OCI-LY1 (cell line): ENCODE measurements around the gene WDR6.
A peak's percentile ranks its signal among the peaks of the same experiment; 100 is the strongest.

Experiments
- H2AFZ ChIP-seq: fragments of 200-600 bp; sonication (generic), shearing (Covaris generic); 2 replicates; pipeline ENCODE4 v1.6.0; 2014; ENCODE audit warnings: antibody characterized with exemption, mild to moderate bottlenecking, low read length
- H3F3A ChIP-seq: fragments of 200-600 bp; sonication (generic), shearing (Covaris generic); 2 replicates; pipeline ENCODE4 v1.6.0; 2014; ENCODE audit warnings: mild to moderate bottlenecking, antibody characterized with exemption, low read length, moderate library complexity; ENCODE audit not compliant: insufficient read depth
- H3K27ac ChIP-seq: fragments of 200-600 bp; sonication (generic); 2 replicates; pipeline ENCODE4 v1.5.1; 2014; ENCODE audit warnings: low read length, mixed run types, mild to moderate bottlenecking, low read depth; ENCODE audit not compliant: poor library complexity, severe bottlenecking
- H3K27me3 ChIP-seq: fragments of 200-600 bp; sonication (generic); 2 replicates; pipeline ENCODE4 v1.6.0; 2014; ENCODE audit warnings: antibody characterized with exemption, mild to moderate bottlenecking, low read length, moderate library complexity; ENCODE audit not compliant: insufficient read depth
- H3K36me3 ChIP-seq: fragments of 200-600 bp; sonication (generic); 2 replicates; pipeline ENCODE4 v1.6.1; 2014; ENCODE audit warnings: mild to moderate bottlenecking, antibody characterized with exemption, low read length, moderate library complexity, mixed read lengths; ENCODE audit not compliant: insufficient read depth
- H3K4me1 ChIP-seq: fragments of 200-600 bp; sonication (generic); 2 replicates; pipeline ENCODE4 v1.5.1; 2014; ENCODE audit warnings: mild to moderate bottlenecking, low read length, moderate library complexity; ENCODE audit not compliant: insufficient read depth, severe bottlenecking
- H3K4me2 ChIP-seq: fragments of 200-600 bp; sonication (generic), shearing (Covaris generic); 2 replicates; pipeline ENCODE4 v1.6.1; 2014; ENCODE audit warnings: low read length
- H3K4me3 ChIP-seq: fragments of 200-600 bp; sonication (generic); 2 replicates; pipeline ENCODE4 v1.5.1; 2014; ENCODE audit warnings: low read length, low read depth, mild to moderate bottlenecking, mixed read lengths; ENCODE audit not compliant: poor library complexity, severe bottlenecking
- H3K79me2 ChIP-seq: fragments of 200-600 bp; shearing (Covaris generic); 2 replicates; pipeline ENCODE4 v1.6.1; 2016; ENCODE audit warnings: mixed run types, low read length, mixed read lengths; ENCODE audit not compliant: insufficient read depth
- H3K9ac ChIP-seq: fragments of 200-600 bp; sonication (generic), shearing (Covaris generic); 2 replicates; pipeline ENCODE4 v1.6.1; 2014; ENCODE audit warnings: mild to moderate bottlenecking, low read length, mixed read lengths
- H3K9me2 ChIP-seq: fragments of 200-600 bp; sonication (generic), shearing (Covaris generic); 2 replicates; pipeline ENCODE4 v1.6.1; 2014; ENCODE audit warnings: low read depth, mild to moderate bottlenecking, low read length, mixed read lengths
- H3K9me3 ChIP-seq: fragments of 200-600 bp; shearing (Covaris generic); 2 replicates; pipeline ENCODE4 v1.6.1; 2014; ENCODE audit warnings: low read length, mixed read lengths
- H4K20me1 ChIP-seq: fragments of 200-600 bp; sonication (generic), shearing (Covaris generic); 2 replicates; pipeline ENCODE4 v1.6.0; 2016; ENCODE audit warnings: mild to moderate bottlenecking, low read length; ENCODE audit not compliant: insufficient read depth
- EZH2 ChIP-seq: fragments of 200-600 bp; sonication (generic), shearing (Covaris generic); IDR thresholded peaks from 2 replicates; pipeline ENCODE4 v1.8.0; 2017; ENCODE audit warnings: borderline replicate concordance, mixed run types, mild to moderate bottlenecking, antibody characterized with exemption, low read length, moderate library complexity, mixed read lengths
- TF ChIP-seq, protein P1 (sequence below): fragments of 200-600 bp; sonication (generic), shearing (Covaris generic); IDR thresholded peaks from 2 replicates; pipeline ENCODE4 v1.5.1; 2017; ENCODE audit warnings: mild to moderate bottlenecking, antibody characterized with exemption, low read length, moderate library complexity, mixed read lengths

Gene WDR6

GRCh38 chr3:49028673-49029562, 21.7 kb downstream of the WDR6 start, which contains the start of gene IMPDH2:
Gene IMPDH2 (minus strand): TSS chr3:49029398. CDS start chr3:49029350, 48 bp downstream.
- Histone ChIP-seq H3K27me3 (no peaks in the 10 kb centered on the region), H3K9me3 (no peaks in the 10 kb centered on the region), H2AFZ (no peak within 1 kb of the TSS), H3K36me3 (peaks cover 88% of the 10 kb centered on the region), H3K27ac (peak within 1 kb of the TSS; percentile 54), H3K9ac (peak within 1 kb of the TSS; percentile 85), H3K4me2 (peak within 1 kb of the TSS; percentile 99), H4K20me1 (no peaks in the 10 kb centered on the region), H3K4me1 (peaks cover 43% of the 10 kb centered on the region), H3K79me2 (no peaks in the 10 kb centered on the region), H3K9me2 (no peaks in the 10 kb centered on the region), H3K4me3 (peak within 1 kb of the TSS; percentile 84), H3F3A (0 out of 2 replicates have a peak, but pooled peaks cover 2% of the 10 kb centered on the region)
- no peak for TF ChIP-seq EZH2
- TF ChIP-seq, protein P1, sequence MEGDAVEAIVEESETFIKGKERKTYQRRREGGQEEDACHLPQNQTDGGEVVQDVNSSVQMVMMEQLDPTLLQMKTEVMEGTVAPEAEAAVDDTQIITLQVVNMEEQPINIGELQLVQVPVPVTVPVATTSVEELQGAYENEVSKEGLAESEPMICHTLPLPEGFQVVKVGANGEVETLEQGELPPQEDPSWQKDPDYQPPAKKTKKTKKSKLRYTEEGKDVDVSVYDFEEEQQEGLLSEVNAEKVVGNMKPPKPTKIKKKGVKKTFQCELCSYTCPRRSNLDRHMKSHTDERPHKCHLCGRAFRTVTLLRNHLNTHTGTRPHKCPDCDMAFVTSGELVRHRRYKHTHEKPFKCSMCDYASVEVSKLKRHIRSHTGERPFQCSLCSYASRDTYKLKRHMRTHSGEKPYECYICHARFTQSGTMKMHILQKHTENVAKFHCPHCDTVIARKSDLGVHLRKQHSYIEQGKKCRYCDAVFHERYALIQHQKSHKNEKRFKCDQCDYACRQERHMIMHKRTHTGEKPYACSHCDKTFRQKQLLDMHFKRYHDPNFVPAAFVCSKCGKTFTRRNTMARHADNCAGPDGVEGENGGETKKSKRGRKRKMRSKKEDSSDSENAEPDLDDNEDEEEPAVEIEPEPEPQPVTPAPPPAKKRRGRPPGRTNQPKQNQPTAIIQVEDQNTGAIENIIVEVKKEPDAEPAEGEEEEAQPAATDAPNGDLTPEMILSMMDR: peak; percentile 23; the same call in 1 of the 2 replicates

DNA sequence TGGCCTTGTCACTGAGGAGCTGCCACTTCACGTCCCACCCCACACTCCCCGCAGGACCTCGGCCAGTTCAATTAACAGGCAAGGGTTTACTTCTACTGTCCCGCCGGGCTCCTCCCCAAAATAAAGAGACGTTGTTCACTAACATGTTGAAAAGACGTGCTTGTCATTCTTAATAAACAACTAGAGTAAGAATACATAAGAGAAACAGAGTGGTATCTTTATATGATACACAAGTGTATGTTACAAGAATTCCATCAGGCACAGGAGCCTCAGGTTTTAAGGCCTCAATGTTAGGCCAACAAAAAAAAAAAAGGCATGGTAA, 22.3 kb downstream of the WDR6 start:
- H3K79me2 ChIP-seq: no peaks in the 10 kb centered on the region
- H2AFZ ChIP-seq: no peak overlapping the region
- 0 out of 2 replicates have a peak, but pooled peaks cover 2% of the 10 kb centered on the region for H3F3A ChIP-seq
- H3K9ac ChIP-seq: peak overlapping the region; percentile 85; the same call in 1 of the 2 replicates
- peak overlapping the region; percentile 33 for H3K27ac ChIP-seq
- TF ChIP-seq, protein P1: no peak
- no peak for TF ChIP-seq EZH2
- peak overlapping the region; percentile 84 for H3K4me3 ChIP-seq
- no peaks in the 10 kb centered on the region for H4K20me1 ChIP-seq
- H3K4me1 ChIP-seq: peaks cover 41% of the 10 kb centered on the region
- no peaks in the 10 kb centered on the region for H3K27me3 ChIP-seq
- H3K36me3 ChIP-seq: peaks cover 87% of the 10 kb centered on the region
- no peaks in the 10 kb centered on the region for H3K9me2 ChIP-seq
- H3K4me2 ChIP-seq: peak overlapping the region; percentile 99
- no peaks in the 10 kb centered on the region for H3K9me3 ChIP-seq

GRCh38 chr3:49030321-49030720, 23.1 kb downstream of the WDR6 start:
- peaks cover 34% of the 10 kb centered on the region for H3K4me1 ChIP-seq
- TF ChIP-seq EZH2: no peak
- TF ChIP-seq, protein P1: no peak
- H3F3A ChIP-seq: 0 out of 2 replicates have a peak, but pooled peaks cover 2% of the 10 kb centered on the region
- H4K20me1 ChIP-seq: no peaks in the 10 kb centered on the region
- H3K36me3 ChIP-seq: peaks cover 87% of the 10 kb centered on the region
- no peak overlapping the region for H2AFZ ChIP-seq
- no peaks in the 10 kb centered on the region for H3K9me3 ChIP-seq
- no peak overlapping the region for H3K4me2 ChIP-seq
- H3K9me2 ChIP-seq: no peaks in the 10 kb centered on the region
- no peaks in the 10 kb centered on the region for H3K27me3 ChIP-seq
- no peak overlapping the region for H3K4me3 ChIP-seq
- no peak overlapping the region for H3K9ac ChIP-seq
- H3K79me2 ChIP-seq: no peaks in the 10 kb centered on the region
- H3K27ac ChIP-seq: no peak overlapping the region
